Neural cell (in vitro differentiated cells): ENCODE results near the gene ITGAD. TPM values are rescaled to one million over a fixed set of nuclear protein-coding genes. Genes with fewer than 3 reads are reported as not detected.

ENCODE experiments used
- H2AFZ ChIP-seq: fragments of 200-600, 300-800 bp; sonication (generic), shearing (Covaris generic); 2 replicates; pipeline ENCODE4 v1.6.0; 2014; ENCODE audit warnings: low read depth, mild to moderate bottlenecking, antibody characterized with exemption, low read length, moderate library complexity
- H3F3A ChIP-seq: fragments of 200-600 bp; shearing (Covaris generic); 2 replicates; pipeline ENCODE4 v1.6.1; 2016; ENCODE audit warnings: mild to moderate bottlenecking, moderate library complexity, mixed read lengths, antibody characterized with exemption, low read length; ENCODE audit not compliant: insufficient read depth, poor library complexity, severe bottlenecking
- H3K27ac ChIP-seq: fragments of 200-600, 300-800 bp; sonication (generic), shearing (Covaris generic); 2 replicates; pipeline ENCODE4 v1.5.1; 2014; ENCODE audit warnings: mild to moderate bottlenecking, low read length, moderate library complexity
- H3K27me3 ChIP-seq: fragments of 300-800, 200-600 bp; sonication (generic), shearing (Covaris generic); 2 replicates; pipeline ENCODE4 v1.6.0; 2014; ENCODE audit warnings: mild to moderate bottlenecking, low read depth, low read length, moderate library complexity; ENCODE audit not compliant: insufficient read depth
- H3K36me3 ChIP-seq: fragments of 300-800, 200-600 bp; sonication (generic), shearing (Covaris generic); 2 replicates; pipeline ENCODE4 v1.5.1; 2014; ENCODE audit warnings: mild to moderate bottlenecking, antibody characterized with exemption, low read length, moderate library complexity; ENCODE audit not compliant: insufficient read depth
- H3K4me2 ChIP-seq: fragments of 300-800, 200-600 bp; sonication (generic), shearing (Covaris generic); 2 replicates; pipeline ENCODE4 v1.6.0; 2014; ENCODE audit warnings: mild to moderate bottlenecking, low read length
- H3K4me3 ChIP-seq: fragments of 300-800, 200-600 bp; sonication (generic), shearing (Covaris generic); 2 replicates; pipeline ENCODE4 v1.5.1; 2014; ENCODE audit warnings: mild to moderate bottlenecking, low read length, moderate library complexity
- H3K79me2 ChIP-seq: fragments of 200-600 bp; shearing (Covaris generic); replicated peaks from 2 replicates; pipeline ENCODE4 v1.6.0; 2014; ENCODE audit warnings: mild to moderate bottlenecking, low read length, moderate library complexity; ENCODE audit not compliant: insufficient read depth
- H3K9ac ChIP-seq: fragments of 300-800, 200-600 bp; sonication (generic), shearing (Covaris generic); 2 replicates; pipeline ENCODE4 v1.6.1; 2016; ENCODE audit warnings: mild to moderate bottlenecking, low read length, mixed read lengths
- H3K9me2 ChIP-seq: fragments of 200-600 bp; shearing (Covaris generic); 2 replicates; pipeline ENCODE4 v1.6.1; 2016; ENCODE audit warnings: mild to moderate bottlenecking, low read length, mixed read lengths; ENCODE audit not compliant: insufficient read depth
- H3K9me3 ChIP-seq: fragments of 200-600, 300-800 bp; sonication (generic), shearing (Covaris generic); 2 replicates; pipeline ENCODE4 v1.6.1; 2016; ENCODE audit warnings: mild to moderate bottlenecking, mixed run types, low read length, moderate library complexity, mixed read lengths
- H4K20me1 ChIP-seq: fragments of 200-600 bp; shearing (Covaris generic); 2 replicates; pipeline ENCODE4 v1.6.1; 2016; ENCODE audit warnings: mild to moderate bottlenecking, mixed run types; ENCODE audit not compliant: insufficient read depth
- EP300 ChIP-seq: fragments of 450-650 bp; conservative IDR thresholded peaks from 2 replicates; pipeline ENCODE4 v1.6.1; 2014; ENCODE audit warnings: antibody characterized with exemption, mild to moderate bottlenecking, moderate library complexity; ENCODE audit not compliant: poor library complexity, severe bottlenecking
- EZH2 ChIP-seq: fragments of 200-600, 300-800 bp; shearing (Covaris generic), sonication (generic); IDR thresholded peaks from 2 replicates; pipeline ENCODE4 v1.6.1; 2014; ENCODE audit warnings: antibody characterized with exemption, low read length, borderline replicate concordance, mild to moderate bottlenecking; ENCODE audit not compliant: insufficient read depth, poor library complexity, severe bottlenecking
- MXI1 ChIP-seq: fragments of 450-650 bp; conservative IDR thresholded peaks from 2 replicates; pipeline ENCODE4 v1.6.1; 2014; ENCODE audit warnings: antibody characterized with exemption, mild to moderate bottlenecking; ENCODE audit not compliant: poor library complexity, severe bottlenecking
- POLR2AphosphoS5 ChIP-seq: IDR thresholded peaks from 2 replicates; pipeline ENCODE4 v1.6.1; 2012
- RAD21 ChIP-seq: fragments of 450-650 bp; conservative IDR thresholded peaks from 2 replicates; pipeline ENCODE4 v1.6.1; 2014; ENCODE audit warnings: antibody characterized with exemption, mild to moderate bottlenecking, moderate library complexity
- SMC3 ChIP-seq: fragments of 450-650 bp; conservative IDR thresholded peaks from 2 replicates; pipeline ENCODE4 v1.6.1; 2014; ENCODE audit warnings: antibody characterized with exemption, mild to moderate bottlenecking, moderate library complexity; ENCODE audit not compliant: poor library complexity
- TAF1 ChIP-seq: IDR thresholded peaks from 2 replicates; pipeline ENCODE4 v1.6.1; 2012; ENCODE audit warnings: low read depth
- polyA plus RNA-seq: library from polyadenylated mRNA; depleted of rRNA; stranded (reverse); fragments of >200 nt; gene quantifications from 2 replicates; pipeline ENCODE4 v1.2.3, GENCODE V29; 2014
- TF ChIP-seq, protein P1 (sequence below): IDR thresholded peaks from 2 replicates; pipeline ENCODE4 v1.6.1; 2012; ENCODE audit warnings: borderline replicate concordance
- TF ChIP-seq, protein P2 (sequence below): fragments of 450-650 bp; IDR thresholded peaks from 2 replicates; pipeline ENCODE4 v1.5.1; 2014; ENCODE audit warnings: antibody characterized with exemption, mild to moderate bottlenecking, moderate library complexity; ENCODE audit not compliant: poor library complexity, severe bottlenecking

ITGAD gene
- polyA plus RNA-seq, 1 donor from 2014 or later, result not detected

GRCh38 chr16:31371008-31371407 lies 22.1 kb upstream of the ITGAD start:
- Histone ChIP-seq H3F3A (no peaks in the 10 kb centered on the region), H3K79me2 (no peaks in the 10 kb centered on the region), H4K20me1 (no peaks in the 10 kb centered on the region), H3K9me2 (no peaks in the 10 kb centered on the region), H3K4me2 (no peak overlapping the region), H3K36me3 (no peaks in the 10 kb centered on the region), H3K9ac (no peak overlapping the region), H2AFZ (no peak overlapping the region), H3K4me3 (no peak overlapping the region), H3K27me3 (no peaks in the 10 kb centered on the region), H3K27ac (no peak overlapping the region), H3K9me3 (no peaks in the 10 kb centered on the region)
- TF ChIP-seq RAD21, result no peak
- TF ChIP-seq, protein P1, sequence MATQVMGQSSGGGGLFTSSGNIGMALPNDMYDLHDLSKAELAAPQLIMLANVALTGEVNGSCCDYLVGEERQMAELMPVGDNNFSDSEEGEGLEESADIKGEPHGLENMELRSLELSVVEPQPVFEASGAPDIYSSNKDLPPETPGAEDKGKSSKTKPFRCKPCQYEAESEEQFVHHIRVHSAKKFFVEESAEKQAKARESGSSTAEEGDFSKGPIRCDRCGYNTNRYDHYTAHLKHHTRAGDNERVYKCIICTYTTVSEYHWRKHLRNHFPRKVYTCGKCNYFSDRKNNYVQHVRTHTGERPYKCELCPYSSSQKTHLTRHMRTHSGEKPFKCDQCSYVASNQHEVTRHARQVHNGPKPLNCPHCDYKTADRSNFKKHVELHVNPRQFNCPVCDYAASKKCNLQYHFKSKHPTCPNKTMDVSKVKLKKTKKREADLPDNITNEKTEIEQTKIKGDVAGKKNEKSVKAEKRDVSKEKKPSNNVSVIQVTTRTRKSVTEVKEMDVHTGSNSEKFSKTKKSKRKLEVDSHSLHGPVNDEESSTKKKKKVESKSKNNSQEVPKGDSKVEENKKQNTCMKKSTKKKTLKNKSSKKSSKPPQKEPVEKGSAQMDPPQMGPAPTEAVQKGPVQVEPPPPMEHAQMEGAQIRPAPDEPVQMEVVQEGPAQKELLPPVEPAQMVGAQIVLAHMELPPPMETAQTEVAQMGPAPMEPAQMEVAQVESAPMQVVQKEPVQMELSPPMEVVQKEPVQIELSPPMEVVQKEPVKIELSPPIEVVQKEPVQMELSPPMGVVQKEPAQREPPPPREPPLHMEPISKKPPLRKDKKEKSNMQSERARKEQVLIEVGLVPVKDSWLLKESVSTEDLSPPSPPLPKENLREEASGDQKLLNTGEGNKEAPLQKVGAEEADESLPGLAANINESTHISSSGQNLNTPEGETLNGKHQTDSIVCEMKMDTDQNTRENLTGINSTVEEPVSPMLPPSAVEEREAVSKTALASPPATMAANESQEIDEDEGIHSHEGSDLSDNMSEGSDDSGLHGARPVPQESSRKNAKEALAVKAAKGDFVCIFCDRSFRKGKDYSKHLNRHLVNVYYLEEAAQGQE, result no peak
- TF ChIP-seq SMC3, result no peak
- TF ChIP-seq, protein P2, sequence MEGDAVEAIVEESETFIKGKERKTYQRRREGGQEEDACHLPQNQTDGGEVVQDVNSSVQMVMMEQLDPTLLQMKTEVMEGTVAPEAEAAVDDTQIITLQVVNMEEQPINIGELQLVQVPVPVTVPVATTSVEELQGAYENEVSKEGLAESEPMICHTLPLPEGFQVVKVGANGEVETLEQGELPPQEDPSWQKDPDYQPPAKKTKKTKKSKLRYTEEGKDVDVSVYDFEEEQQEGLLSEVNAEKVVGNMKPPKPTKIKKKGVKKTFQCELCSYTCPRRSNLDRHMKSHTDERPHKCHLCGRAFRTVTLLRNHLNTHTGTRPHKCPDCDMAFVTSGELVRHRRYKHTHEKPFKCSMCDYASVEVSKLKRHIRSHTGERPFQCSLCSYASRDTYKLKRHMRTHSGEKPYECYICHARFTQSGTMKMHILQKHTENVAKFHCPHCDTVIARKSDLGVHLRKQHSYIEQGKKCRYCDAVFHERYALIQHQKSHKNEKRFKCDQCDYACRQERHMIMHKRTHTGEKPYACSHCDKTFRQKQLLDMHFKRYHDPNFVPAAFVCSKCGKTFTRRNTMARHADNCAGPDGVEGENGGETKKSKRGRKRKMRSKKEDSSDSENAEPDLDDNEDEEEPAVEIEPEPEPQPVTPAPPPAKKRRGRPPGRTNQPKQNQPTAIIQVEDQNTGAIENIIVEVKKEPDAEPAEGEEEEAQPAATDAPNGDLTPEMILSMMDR, result no peak
- no peak for TF ChIP-seq EP300
- no peak for TF ChIP-seq TAF1
- no peak for TF ChIP-seq EZH2
- TF ChIP-seq POLR2AphosphoS5, result no peak

DNA sequence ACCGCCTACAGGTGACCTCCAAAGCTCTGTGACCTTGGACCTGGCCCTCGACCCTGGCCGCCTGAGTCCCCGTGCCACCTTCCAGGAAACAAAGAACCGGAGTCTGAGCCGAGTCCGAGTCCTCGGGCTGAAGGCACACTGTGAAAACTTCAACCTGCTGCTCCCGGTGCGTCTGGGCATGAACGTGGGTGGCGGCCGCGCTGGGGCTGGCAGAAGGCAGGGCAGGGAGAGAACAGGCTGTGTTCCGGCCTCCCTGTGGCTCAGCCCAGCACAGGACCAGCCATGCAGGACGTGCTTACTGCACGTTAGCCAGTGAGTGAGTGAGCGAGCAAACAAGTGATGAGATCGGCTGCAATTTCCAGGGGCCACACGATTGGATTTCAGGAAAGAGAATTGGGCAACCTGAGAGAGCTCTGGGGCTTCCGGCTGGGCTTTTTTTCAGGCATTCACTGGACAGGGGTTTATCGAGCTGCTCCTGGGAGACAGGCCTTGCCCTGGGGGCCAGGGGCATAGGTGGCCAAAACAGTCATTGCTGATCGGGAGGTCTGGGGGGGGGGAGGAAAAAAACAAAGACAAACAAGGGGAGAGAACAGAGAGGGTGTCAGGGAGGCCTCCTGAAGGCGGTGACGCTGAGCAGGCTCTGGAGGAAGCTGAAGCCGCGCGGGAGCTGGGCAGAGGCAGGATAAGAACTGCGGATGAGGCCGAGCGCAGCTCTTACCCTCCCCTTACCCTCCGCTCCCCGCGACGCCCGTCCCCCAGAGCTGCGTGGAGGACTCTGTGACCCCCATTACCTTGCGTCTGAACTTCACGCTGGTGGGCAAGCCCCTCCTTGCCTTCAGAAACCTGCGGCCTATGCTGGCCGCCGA lies 21.3 kb upstream of the ITGAD start:
- Histone ChIP-seq H3K79me2 (no peaks in the 10 kb centered on the region), H3K9me2 (no peaks in the 10 kb centered on the region), H3F3A (no peaks in the 10 kb centered on the region), H3K36me3 (no peaks in the 10 kb centered on the region), H3K9ac (no peak overlapping the region), H3K4me3 (no peak overlapping the region), H2AFZ (no peak overlapping the region), H3K27ac (no peak overlapping the region), H3K27me3 (no peaks in the 10 kb centered on the region), H3K9me3 (no peaks in the 10 kb centered on the region), H3K4me2 (no peak overlapping the region), H4K20me1 (no peaks in the 10 kb centered on the region)
- TF ChIP-seq TAF1 (no peak), POLR2AphosphoS5 (no peak), EZH2 (no peak), MXI1 (no peak), SMC3 (no peak), RAD21 (no peak), EP300 (no peak)
- TF ChIP-seq, protein P2, result no peak
- TF ChIP-seq, protein P1, result no peak
